Stimulated activated CD8-positive, alpha-beta memory T cell treated with anti-CD3 and anti-CD28 coated beads, Interleukin-12 subunit alpha, Interleukin-12 subunit beta, amount 100 ng/mL, for 1 hour (primary cell): ENCODE measurements around the gene BBS1.
"Not testable (repeated sequence)": the region's sequence is repeated elsewhere in the genome, so short reads cannot be mapped to it uniquely, and the experiment has no call there.

ENCODE experiments used
- DNase-seq: peaks from one replicate; pipeline ENCODE4 v3.0.0-alpha.2; 2020; ENCODE audit warnings: low read depth

Gene BBS1

GRCh38 chr11:66524304-66525040 lies 14.0 kb downstream of the BBS1 start:
- no peak for DNase-seq

DNA sequence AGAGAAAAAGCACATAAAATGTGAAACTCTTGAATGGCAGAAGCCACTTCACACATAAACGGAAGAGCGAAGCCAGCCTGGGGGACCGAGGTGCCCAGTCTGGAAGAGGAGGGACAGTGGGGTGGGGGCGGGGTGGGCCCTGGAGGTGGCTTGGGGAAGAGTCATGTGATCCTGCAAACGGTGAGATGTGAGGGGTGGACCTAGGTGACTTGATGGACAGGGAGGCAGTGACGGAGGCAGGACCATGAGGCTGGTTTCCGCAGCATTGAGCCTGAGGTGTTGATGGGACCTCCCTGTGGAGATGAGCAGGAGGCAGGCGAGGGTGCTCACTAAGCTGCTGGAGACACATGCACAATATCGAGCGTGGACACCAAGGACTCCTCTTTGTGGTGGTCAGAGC lies 18.6 kb downstream of the BBS1 start:
- DNase-seq: no peak

DNA sequence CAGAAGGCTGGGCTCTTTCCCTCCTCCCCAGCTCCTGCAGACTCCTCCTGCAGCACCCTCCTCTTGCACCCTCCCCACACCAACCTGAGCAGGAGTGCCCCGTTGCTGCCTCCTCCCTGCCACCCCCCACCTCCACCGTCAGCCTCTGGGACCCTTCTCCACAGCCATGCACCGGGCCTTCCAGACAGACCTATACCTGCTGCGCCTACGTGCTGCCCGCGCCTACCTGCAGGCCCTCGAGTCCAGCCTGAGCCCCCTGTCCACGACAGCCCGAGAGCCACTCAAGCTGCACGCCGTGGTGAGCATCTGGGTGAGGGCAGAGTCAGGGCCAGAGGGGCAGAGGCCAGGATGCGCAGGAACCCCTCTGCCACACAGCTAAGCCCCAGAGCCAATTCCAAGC lies 19.2 kb downstream of the BBS1 start:
- DNase-seq: no peak

GRCh38 chr11:66530927-66531709 lies 20.7 kb downstream of the BBS1 start:
- DNase-seq: no peak

DNA sequence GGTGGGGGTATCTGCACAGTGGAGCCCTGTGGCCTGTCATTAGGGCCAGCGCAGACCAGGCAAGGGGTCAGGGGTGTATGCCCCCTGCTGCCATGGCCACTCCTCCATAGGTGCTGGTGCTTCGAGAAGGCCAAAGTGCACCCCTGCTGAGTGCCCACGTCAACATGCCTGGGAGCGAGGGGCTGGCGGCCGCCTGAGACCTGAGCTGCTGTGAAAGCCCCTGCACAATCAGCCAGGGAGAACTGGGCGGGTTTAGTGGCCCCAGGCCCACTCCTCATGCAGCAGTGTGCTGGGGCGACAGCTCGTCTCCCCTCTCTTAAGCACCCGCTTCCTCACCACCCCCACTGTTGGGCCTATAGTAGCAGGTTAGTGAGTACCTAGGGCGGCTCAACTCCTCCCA lies 21.4 kb downstream of the BBS1 start:
- no peak for DNase-seq

- no peak for DNase-seq
Observed at GRCh38 chr11:66532784-66533183, 22.3 kb downstream of the BBS1 start.

DNA sequence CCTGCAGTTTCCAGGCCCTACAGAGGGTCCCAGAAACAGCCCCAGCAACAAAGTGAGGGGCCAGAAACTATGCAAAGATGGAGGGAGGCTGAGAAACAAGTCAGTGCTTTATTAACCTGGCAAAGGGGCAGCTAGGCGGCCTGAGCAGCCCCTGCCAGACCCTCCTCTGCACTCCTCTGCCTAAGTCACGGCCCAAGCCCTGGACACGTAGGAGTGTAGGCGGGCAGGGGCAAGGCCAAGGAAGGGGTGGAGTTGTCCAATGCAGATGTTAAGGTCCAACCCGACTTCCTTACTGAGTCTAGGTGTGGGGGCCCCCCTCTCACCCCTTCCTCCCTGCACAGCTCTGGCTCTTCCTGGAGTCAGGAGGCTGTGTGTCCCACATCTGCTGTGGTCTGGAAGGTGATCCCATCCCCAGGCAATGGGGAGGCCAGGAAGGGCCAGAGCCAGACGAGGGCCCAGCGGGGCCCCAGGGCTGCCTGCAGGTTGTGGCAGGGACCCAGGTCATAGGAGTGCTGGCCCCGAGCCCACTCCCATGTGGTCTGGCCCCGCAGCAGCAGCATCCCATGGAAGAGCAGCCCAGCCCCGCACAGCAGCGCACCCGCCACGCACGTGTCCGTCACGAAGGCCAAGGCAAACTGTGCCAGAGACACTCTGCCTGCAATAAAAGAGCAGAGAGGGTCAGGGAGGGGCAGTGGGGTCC lies 28.9 kb downstream of the BBS1 start:
- DNase-seq: no peak

GRCh38 chr11:66539870-66540213 lies 29.4 kb downstream of the BBS1 start:
- DNase-seq: no peak

DNA sequence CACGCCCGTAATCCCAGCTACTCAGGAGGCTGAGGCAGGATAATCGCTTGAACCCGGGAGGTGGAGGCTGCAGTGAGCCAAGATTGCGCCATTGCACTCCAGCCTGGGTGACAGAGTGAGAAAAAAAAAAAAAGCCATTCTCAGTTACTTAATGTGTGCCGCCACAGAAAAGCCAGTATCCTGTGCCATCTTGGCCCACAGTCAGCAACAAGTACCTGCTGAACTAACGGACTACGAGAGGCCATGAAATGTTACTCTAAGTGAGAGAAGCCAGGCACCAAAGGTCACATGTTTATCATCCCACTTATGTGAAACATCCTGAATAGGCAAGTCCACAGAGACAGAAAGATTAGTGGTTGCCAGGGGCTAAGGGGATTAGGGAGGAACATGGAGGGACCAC lies 30.2 kb downstream of the BBS1 start:
- DNase-seq: not testable (repeated sequence)

- no peak for DNase-seq
Observed at GRCh38 chr11:66541892-66542291, 31.5 kb downstream of the BBS1 start.

DNA sequence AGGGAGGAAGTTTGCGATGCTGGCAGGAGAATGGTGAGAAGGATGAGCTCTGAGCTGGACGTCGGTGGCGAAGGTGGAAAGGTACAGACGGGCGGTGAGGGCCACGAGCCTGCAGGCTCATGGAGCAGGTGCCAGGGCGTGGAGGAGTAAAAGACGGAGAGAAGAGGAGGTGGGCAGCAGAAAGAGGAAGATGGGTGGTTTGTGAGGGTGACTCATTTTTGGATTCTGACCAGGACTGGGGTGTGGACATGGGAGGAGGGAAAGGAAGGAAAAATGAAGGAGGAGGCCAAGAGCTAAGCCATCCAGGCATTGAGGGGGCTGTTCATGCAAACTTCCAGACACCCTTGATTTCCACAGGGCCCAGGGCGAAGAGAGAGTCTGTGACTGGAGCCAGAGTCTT lies 31.9 kb downstream of the BBS1 start:
- DNase-seq: no peak

DNA sequence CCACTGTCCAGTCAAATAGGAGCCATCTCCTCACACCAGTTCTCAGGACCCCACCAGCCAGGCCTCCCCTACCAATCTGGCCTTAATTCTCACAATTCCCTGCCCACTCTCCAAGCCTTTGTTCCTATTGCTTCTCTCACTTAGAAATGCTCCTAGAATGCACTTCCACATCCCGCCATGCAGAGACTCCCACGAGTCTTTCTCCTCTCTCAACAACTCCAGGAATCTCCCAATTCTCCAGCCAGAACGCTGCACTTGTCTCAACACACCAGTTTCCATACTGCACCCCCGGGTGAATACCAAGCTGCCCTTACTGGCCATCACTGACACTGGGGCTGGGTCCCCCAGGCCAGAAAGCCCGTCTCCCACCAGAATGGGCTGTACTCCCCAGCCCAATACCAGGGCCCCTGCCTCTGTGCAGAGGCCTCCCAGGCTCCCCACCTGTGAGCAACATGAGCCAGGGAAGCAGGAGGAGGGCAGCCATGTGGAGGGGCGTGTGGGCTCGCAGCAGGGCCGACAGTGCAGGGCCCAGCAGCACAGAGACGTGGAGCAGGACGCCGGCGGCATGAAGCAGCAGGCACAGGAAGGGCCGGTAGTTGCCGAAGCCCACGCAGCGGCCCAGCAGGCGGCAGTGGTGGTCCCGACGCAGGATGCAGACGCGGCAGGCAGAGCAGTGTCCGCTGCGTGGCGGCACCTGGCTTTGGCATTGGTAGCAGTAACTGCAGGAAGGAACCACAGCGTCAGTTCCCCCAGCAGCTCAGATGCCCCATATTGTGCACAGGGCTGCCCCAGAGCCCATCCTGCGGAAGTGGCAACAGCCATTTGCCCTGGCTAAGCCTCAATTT lies 33.0 kb downstream of the BBS1 start:
- DNase-seq: peak; percentile 45

DNA sequence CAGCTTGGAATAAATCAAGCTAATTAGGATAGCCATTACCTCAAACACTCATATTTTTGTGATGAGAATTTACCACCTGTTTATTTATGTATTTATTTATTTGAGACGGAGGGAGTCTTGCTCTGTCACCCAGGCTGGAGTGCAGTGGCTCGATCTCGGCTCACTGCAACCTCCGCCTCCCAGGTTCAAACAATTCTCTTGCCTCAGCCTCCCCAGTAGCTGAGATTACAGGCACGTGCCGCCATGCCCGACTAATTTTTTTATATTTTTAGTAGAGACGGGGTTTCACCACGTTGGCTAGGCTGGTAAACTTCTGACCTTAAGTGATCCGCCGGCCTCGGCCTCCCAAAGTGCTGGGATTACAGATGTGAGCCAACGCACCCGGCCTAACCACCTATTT lies 34.5 kb downstream of the BBS1 start:
- DNase-seq: not testable (repeated sequence)

DNA sequence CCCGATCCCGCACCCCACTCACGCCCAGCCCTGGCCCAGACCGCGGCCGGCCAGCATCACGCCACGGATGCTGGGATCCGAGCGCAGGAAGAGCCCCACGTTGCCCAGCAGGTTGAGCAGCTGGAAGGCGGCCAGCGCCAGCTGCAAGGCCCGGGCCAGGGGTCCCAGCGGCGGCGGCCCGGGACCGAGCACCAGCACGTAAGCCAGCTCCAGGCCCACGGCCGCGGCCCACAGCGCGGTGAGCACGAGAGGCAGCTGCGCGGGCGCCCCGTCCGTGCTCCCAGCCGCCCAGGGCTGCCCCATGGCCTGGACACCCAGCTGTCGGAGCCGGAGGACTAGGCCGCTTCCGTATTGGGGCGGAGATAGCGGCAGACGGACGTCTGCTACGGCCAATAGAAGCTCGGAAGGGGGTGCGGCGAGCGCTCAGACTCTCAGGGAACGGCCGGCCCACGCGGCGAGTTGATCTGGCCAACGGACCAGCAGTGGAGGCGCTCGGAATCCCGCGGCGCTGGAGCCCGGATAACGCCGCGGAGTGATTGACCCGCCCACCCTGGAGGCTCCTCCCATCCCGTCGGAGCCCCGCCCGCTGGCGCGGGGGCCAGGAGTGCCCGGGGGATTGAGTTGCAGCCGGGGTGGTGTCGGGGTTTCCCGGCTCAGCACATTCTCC lies 35.4 kb downstream of the BBS1 start, which contains the start of gene ZDHHC24:
TSS of gene ZDHHC24 (minus strand) at position 348 of the 667 bp plus-strand sequence. CDS start at position 303, 45 bp downstream.
- peak; percentile 59 for DNase-seq

DNA sequence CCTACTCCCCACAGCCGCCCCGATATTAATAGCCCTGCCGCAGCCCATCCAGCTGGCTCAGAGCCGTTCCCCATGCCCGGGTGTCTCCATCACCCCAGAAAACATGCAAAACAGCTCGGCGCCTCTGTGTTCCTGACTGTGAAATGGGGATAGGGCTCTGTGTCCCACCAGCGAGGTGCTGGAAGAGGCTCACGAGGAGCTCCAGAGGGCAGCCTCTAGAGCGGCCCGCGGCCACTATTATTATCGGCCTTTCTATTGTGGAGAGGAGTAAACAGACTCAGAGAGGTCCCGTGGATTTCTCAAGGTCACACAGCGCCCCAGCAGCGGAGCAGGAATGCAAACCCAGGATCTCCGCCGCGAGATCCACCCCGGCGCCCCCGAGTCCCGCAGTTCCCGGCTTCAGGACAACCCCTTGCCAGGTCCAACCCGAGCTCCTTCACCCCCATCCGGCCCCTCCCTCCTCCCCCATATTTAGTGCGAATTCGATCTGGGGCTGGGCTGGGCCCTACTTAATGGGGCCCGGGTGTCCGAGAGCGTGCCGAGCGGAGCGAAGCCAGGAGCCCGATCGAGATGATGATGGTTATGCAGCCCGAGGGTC lies 36.0 kb downstream of the BBS1 start, which contains the start of gene ACTN3:
TSS of gene ACTN3 (plus strand) at position 536 of the 598 bp plus-strand sequence. CDS start at position 571, 35 bp downstream.
- DNase-seq: no peak

- DNase-seq: no peak
Observed at GRCh38 chr11:66546966-66547661, 36.7 kb downstream of the BBS1 start.

DNA sequence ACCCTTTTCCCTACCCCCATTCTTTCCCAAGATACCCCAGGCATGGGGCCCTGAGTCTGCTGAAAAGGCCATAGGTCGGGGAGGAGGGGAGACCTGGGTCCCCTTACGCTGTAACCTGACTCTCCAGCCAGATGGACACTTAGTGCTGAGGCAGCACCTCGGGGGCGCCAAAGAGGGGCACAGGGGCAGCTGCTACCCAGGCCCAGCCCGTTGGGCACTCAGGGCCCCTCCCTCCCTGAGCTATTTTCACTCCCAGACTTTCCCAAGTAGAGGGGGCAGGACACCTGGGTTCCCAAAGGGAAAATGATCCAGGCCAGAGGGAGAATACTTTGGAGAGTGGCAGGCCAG lies 37.2 kb downstream of the BBS1 start:
- no peak for DNase-seq

- DNase-seq: no peak
Observed at GRCh38 chr11:66548041-66548440, 37.6 kb downstream of the BBS1 start.

- DNase-seq: no peak
Observed at GRCh38 chr11:66548774-66549630, 38.6 kb downstream of the BBS1 start.
